SK-N-SH treated with all-trans-retinoic acid at 6 μM for 48 hours (cell line): Measurements from ENCODE around the gene ACIN1.

Experiments
- CSDC2 ChIP-seq: fragments of 250-450 bp; sonication (Bioruptor Pico); IDR thresholded peaks from 2 replicates; pipeline ENCODE4 v1.5.0; 2020; ENCODE audit warnings: mild to moderate bottlenecking, moderate library complexity
- ESRRG ChIP-seq: fragments of 250-450 bp; sonication (Bioruptor Pico); IDR thresholded peaks from 2 replicates; pipeline ENCODE4 v1.6.1; 2021; ENCODE audit warnings: mild to moderate bottlenecking
- ISL1 ChIP-seq: fragments of 250-450 bp; sonication (Bioruptor Pico); IDR thresholded peaks from 2 replicates; pipeline ENCODE4 v2.1.2; 2022; ENCODE audit warnings: mild to moderate bottlenecking, moderate library complexity
- PPARA ChIP-seq: fragments of 250-450 bp; sonication (Bioruptor Pico); IDR thresholded peaks from 2 replicates; pipeline ENCODE4 v1.5.0; 2020; ENCODE audit warnings: mild to moderate bottlenecking, borderline replicate concordance
- TCF4 ChIP-seq: fragments of 250-450 bp; sonication (Bioruptor Pico); IDR thresholded peaks from 2 replicates; pipeline ENCODE4 v1.8.0; 2021; ENCODE audit warnings: mild to moderate bottlenecking, moderate library complexity, borderline replicate concordance
- TOX ChIP-seq: fragments of 250-450 bp; sonication (Bioruptor Pico); IDR thresholded peaks from 2 replicates; pipeline ENCODE4 v1.8.0; 2021; ENCODE audit warnings: mild to moderate bottlenecking, moderate library complexity, borderline replicate concordance
- ZC3H10 ChIP-seq: fragments of 250-450 bp; sonication (Bioruptor Pico); IDR thresholded peaks from 2 replicates; pipeline ENCODE4 v1.5.1; 2021; ENCODE audit warnings: mild to moderate bottlenecking, moderate library complexity
- ZFP3 ChIP-seq: fragments of 250-450 bp; sonication (Bioruptor Pico); IDR thresholded peaks from 2 replicates; pipeline ENCODE4 v1.5.0; 2020; ENCODE audit warnings: mild to moderate bottlenecking, moderate library complexity
- ZFP30 ChIP-seq: fragments of 450-650 bp; formaldehyde crosslinking; IDR thresholded peaks from 2 replicates; pipeline ENCODE4 v1.5.0; 2022; ENCODE audit warnings: mild to moderate bottlenecking, moderate library complexity
- ZNF8 ChIP-seq: fragments of 450-650 bp; formaldehyde crosslinking; IDR thresholded peaks from 2 replicates; pipeline ENCODE4 v1.5.0; 2020; ENCODE audit warnings: mild to moderate bottlenecking, moderate library complexity
- TF ChIP-seq, protein P1 (sequence below): fragments of 250-450 bp; sonication (Bioruptor Pico); IDR thresholded peaks from 2 replicates; pipeline ENCODE4 v1.8.0; 2020; ENCODE audit warnings: mild to moderate bottlenecking, moderate library complexity, borderline replicate concordance
- TF ChIP-seq, protein P2 (sequence below): fragments of 250-450 bp; sonication (Bioruptor Pico); IDR thresholded peaks from 2 replicates; pipeline ENCODE4 v1.8.0; 2021; ENCODE audit warnings: low read depth, mild to moderate bottlenecking, moderate library complexity, borderline replicate concordance
- TF ChIP-seq, protein P3 (sequence below): fragments of 250-450 bp; sonication (Bioruptor Pico); IDR thresholded peaks from 2 replicates; pipeline ENCODE4 v1.5.1; 2020; ENCODE audit warnings: low read depth, mild to moderate bottlenecking, moderate library complexity

DNA sequence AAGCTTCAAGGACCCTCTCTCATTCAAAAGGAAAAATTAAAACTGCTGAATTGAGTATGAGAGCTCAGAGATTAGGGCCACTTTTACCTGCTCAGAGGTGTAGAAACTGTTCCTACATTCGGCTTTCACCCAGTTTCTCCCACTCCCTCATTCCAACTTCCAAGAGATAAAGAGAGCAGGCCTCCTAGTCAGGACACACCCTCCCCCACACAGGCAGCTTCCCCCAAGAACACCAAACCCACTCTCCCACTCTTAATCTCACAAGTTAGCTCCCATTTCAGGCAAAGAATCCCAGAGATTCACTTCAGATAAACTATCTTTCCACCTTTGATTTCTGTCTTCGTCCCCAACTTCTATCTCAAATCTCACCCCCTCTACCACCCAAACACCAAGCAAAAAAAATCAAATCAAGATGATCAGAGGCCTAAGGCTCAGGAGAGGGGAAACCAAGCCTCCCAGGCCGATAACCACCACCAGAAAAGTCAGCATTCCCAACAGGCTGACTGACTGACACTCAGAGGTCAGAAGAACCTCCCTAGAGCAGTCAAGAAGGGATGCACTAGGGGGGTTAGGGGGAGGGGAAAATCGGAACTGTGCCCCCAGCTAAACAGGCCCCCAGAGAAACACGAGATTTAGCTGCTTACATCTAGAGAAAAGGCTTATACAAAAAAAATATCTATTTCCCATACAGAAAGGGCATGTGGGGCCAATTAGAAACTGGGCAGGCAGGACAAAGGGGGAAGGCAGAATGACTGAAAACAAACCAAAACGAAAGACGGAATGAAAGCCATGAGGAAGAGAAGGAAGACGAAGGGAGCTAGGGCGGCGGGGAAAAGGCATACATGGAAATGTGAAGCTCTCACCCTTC lies 24.4 kb downstream of the ACIN1 start:
- TF ChIP-seq, protein P1, sequence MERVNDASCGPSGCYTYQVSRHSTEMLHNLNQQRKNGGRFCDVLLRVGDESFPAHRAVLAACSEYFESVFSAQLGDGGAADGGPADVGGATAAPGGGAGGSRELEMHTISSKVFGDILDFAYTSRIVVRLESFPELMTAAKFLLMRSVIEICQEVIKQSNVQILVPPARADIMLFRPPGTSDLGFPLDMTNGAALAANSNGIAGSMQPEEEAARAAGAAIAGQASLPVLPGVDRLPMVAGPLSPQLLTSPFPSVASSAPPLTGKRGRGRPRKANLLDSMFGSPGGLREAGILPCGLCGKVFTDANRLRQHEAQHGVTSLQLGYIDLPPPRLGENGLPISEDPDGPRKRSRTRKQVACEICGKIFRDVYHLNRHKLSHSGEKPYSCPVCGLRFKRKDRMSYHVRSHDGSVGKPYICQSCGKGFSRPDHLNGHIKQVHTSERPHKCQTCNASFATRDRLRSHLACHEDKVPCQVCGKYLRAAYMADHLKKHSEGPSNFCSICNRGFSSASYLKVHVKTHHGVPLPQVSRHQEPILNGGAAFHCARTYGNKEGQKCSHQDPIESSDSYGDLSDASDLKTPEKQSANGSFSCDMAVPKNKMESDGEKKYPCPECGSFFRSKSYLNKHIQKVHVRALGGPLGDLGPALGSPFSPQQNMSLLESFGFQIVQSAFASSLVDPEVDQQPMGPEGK = no peak
- no peak for TF ChIP-seq ESRRG
- no peak for TF ChIP-seq ZFP3 (CRISPR knock-in tag)
- TF ChIP-seq, protein P2, sequence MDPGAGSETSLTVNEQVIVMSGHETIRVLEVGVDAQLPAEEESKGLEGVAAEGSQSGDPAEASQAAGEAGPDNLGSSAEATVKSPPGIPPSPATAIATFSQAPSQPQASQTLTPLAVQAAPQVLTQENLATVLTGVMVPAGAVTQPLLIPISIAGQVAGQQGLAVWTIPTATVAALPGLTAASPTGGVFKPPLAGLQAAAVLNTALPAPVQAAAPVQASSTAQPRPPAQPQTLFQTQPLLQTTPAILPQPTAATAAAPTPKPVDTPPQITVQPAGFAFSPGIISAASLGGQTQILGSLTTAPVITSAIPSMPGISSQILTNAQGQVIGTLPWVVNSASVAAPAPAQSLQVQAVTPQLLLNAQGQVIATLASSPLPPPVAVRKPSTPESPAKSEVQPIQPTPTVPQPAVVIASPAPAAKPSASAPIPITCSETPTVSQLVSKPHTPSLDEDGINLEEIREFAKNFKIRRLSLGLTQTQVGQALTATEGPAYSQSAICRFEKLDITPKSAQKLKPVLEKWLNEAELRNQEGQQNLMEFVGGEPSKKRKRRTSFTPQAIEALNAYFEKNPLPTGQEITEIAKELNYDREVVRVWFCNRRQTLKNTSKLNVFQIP = no peak
- no peak for TF ChIP-seq ZFP30
- no peak for TF ChIP-seq ISL1 (CRISPR knock-in tag)
- no peak for TF ChIP-seq TOX (CRISPR knock-in tag)
- no peak for TF ChIP-seq PPARA (CRISPR knock-in tag)
- no peak for TF ChIP-seq CSDC2 (CRISPR knock-in tag)
- TF ChIP-seq, protein P3, sequence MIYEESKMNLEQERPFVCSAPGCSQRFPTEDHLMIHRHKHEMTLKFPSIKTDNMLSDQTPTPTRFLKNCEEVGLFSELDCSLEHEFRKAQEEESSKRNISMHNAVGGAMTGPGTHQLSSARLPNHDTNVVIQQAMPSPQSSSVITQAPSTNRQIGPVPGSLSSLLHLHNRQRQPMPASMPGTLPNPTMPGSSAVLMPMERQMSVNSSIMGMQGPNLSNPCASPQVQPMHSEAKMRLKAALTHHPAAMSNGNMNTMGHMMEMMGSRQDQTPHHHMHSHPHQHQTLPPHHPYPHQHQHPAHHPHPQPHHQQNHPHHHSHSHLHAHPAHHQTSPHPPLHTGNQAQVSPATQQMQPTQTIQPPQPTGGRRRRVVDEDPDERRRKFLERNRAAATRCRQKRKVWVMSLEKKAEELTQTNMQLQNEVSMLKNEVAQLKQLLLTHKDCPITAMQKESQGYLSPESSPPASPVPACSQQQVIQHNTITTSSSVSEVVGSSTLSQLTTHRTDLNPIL = no peak
- TF ChIP-seq ZC3H10 (CRISPR knock-in tag) = no peak
- TF ChIP-seq TCF4 (CRISPR knock-in tag) = no peak
- TF ChIP-seq ZNF8 (CRISPR knock-in tag) = no peak
